Right lobe of liver (tissue), 6 donors: Measurements from ENCODE around the gene UBE2H. TPM values are rescaled to one million over a fixed set of nuclear protein-coding genes. Genes with fewer than 3 reads are reported as not detected.

Experiments used
- ATAC-seq, 4 donors: fragments of 200-7000 bp; cut with Tn5 transposase; one replicate each; pipeline ENCODE4 v1.9.1; 2020; ENCODE audit warnings: mild to moderate bottlenecking in 4 of 4, moderate library complexity in 4 of 4
- DNase-seq, 3 donors: peaks; one replicate each; pipeline ENCODE4 v3.0.0-alpha.2; 2020
- H3K27ac ChIP-seq, 3 donors: fragments of 200-600 bp; one replicate each; pipeline ENCODE4 v1.8.0; 2022
- H3K27me3 ChIP-seq, 2 donors: fragments of 200-600 bp; one replicate each; pipeline ENCODE4 v1.8.0; 2022
- H3K36me3 ChIP-seq, 4 donors: fragments of 200-600 bp; sonication (generic) in 1 of 4; one replicate each; pipeline versions ENCODE4 v1.5.1 to v1.8.0; 2017 to 2022; ENCODE audit warnings: control low read depth in 1 of 4
- H3K4me1 ChIP-seq, 4 donors: fragments of 200-600 bp; sonication (generic) in 1 of 4; one replicate each; pipeline versions ENCODE4 v1.5.1 to v1.8.0; 2017 to 2022; ENCODE audit warnings: control low read depth in 1 of 4
- H3K4me3 ChIP-seq, 3 donors: fragments of 200-600 bp; one replicate each; pipeline ENCODE4 v1.8.0; 2022
- H3K9me3 ChIP-seq, 4 donors: fragments of 200-600 bp; sonication (generic) in 1 of 4; one replicate each; pipeline versions ENCODE4 v1.5.1 to v1.8.0; 2017 to 2022; ENCODE audit warnings: control low read depth in 1 of 4
- POLR2A ChIP-seq: fragments of 450-650 bp; IDR thresholded peaks from one replicate; pipeline ENCODE4 v1.6.1; 2017; ENCODE audit warnings: antibody characterized with exemption, mild to moderate bottlenecking
- WGBS: methylation state at CpG from one replicate; pipeline ENCODE4 v1.1.6; 2018; ENCODE audit warnings: low coverage, low lambda C conversion rate; ENCODE audit not compliant: insufficient coverage; ENCODE audit errors: missing lambda C conversion rate; 5-methylcytosine and 5-hydroxymethylcytosine counted together
- intact Hi-C, 2 donors: fragments of 100-400 bp; cut with DNase I; formaldehyde crosslinking; loops; one replicate each; pipeline versions ENCODE4 v1.11.2 to v1.14.1; 2022
- total RNA-seq, 6 experiments: library from RNA; depleted of rRNA in 2 of 6; stranded (reverse); fragments of >200 nt in 2 of 6; fragmentation: NEBNext Ultra II Directional in 3 of 6; extraction: Animal tissue kit (Norgen Biotek cat#: 25700) in 3 of 6; gene quantifications; one replicate each; pipeline versions ENCODE4 v1.1.0 to v1.2.4, GENCODE V29; 2016 to 2023
- TF ChIP-seq, protein P1 (sequence below), 4 donors: fragments of 200-600 bp in 3 of 4; fragments of 450-650 bp in 1 of 4; IDR thresholded peaks; one replicate each; pipeline versions ENCODE4 v1.5.1 to v1.8.0; 2016 to 2022; ENCODE audit warnings: antibody characterized with exemption in 4 of 4, mild to moderate bottlenecking in 2 of 4
- donor health status: DM: no; HTN: yes; CAD: no.
- donor health status: DM: no; HTN: no; CAD: no.
- donor health status: DM: no; HTN: no; CAD: no.
- donor health status: DM: no; HTN: yes; CAD: no.
- donor health status: DM: no; HTN: yes; CAD: no.

The UBE2H gene
- total RNA-seq, 6 experiments from 2014 or later, result 27.4 to 47.0 (median 35.6) TPM

GRCh38 chr7:129832701-129833227 lies 120.0 kb downstream of the UBE2H start:
- no peak for ATAC-seq
- no peak for TF ChIP-seq POLR2A
- TF ChIP-seq, protein P1, sequence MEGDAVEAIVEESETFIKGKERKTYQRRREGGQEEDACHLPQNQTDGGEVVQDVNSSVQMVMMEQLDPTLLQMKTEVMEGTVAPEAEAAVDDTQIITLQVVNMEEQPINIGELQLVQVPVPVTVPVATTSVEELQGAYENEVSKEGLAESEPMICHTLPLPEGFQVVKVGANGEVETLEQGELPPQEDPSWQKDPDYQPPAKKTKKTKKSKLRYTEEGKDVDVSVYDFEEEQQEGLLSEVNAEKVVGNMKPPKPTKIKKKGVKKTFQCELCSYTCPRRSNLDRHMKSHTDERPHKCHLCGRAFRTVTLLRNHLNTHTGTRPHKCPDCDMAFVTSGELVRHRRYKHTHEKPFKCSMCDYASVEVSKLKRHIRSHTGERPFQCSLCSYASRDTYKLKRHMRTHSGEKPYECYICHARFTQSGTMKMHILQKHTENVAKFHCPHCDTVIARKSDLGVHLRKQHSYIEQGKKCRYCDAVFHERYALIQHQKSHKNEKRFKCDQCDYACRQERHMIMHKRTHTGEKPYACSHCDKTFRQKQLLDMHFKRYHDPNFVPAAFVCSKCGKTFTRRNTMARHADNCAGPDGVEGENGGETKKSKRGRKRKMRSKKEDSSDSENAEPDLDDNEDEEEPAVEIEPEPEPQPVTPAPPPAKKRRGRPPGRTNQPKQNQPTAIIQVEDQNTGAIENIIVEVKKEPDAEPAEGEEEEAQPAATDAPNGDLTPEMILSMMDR (IDR thresholded peaks at IDR 0.05), result no peak

DNA sequence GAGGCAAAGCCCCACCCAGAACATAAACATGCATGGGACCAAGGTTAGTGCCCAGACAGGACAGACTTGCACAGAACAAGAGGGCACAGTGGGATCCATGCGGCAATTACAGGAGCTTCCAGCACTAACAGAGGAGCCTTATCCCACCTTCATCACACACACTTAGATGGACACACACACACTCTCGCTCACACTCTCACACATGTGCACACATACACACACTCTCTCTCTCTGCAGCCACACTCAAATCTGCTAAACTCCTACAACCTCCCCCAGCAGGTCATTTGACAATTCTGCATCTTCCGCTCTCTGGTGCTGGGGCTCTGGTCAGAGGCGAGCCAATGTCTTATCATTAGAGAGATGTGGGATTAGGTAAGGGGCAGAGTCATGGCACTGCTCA lies 120.5 kb downstream of the UBE2H start:
- Histone ChIP-seq H3K27ac (no peak overlapping the region), H3K4me1 (peaks cover 0 to 8% (median 4%) of the 10 kb centered on the region in 4 donors), H3K4me3 (no peak overlapping the region), H3K36me3 (peaks cover 0 to 21% (median 2%) of the 10 kb centered on the region in 4 donors), H3K9me3 (no peaks in the 10 kb centered on the region), H3K27me3 (no peaks in the 10 kb centered on the region)
- WGBS, result 100% methylated on average over 1 of the region's 4 CpGs
- DNase-seq (no peak), ATAC-seq (no peak)
- intact Hi-C loops, result no loop called here
- TF ChIP-seq POLR2A, result no peak
- TF ChIP-seq, protein P1 (IDR thresholded peaks at IDR 0.05), result no peak

More at GRCh38 chr7:129832701-129833227, 120.0 kb downstream of the UBE2H start:
- no peaks in the 10 kb centered on the region for H3K9me3 ChIP-seq
- no peak overlapping the region for H3K4me3 ChIP-seq
- no peaks in the 10 kb centered on the region for H3K27me3 ChIP-seq
- H3K36me3 ChIP-seq, result peaks cover 0 to 24% (median 2%) of the 10 kb centered on the region in 4 donors
- peaks cover 0 to 8% (median 4%) of the 10 kb centered on the region in 4 donors for H3K4me1 ChIP-seq
- H3K27ac ChIP-seq, result no peak overlapping the region
- 97% methylated on average over 3 of the region's 3 CpGs for WGBS
- intact Hi-C loops, result no loop called here
- no peak for DNase-seq

DNA sequence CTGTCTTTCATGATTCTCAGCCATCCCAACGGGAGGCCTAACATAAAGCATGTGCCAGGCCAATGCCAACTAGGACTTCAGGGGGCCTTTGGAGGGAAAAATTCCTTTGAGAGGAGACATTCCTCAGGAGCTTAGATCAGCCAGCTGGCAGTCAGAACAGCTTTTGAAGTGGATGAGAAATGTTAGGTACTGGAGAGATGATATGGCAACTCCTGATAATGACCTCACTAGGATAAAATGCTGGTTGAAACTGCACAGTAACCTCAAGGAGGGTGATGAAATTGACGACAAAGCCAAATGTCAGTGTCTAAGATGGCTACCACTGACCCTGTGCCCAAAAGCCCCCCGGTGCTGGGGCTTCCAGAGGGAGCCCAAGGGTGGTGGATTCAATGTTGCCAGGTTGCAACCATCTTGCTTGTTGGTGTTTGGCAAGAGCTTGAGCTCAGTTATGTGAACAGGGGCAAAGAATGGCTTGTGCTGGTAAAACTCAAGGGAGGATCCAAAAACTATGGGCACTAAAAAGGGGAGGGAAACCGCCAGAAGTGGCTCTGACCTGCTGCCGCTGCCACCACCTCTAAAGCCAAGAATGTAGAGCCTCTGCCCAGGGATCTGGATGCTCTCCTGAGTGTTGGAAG lies 121.2 kb downstream of the UBE2H start:
- no peak overlapping the region for H3K4me3 ChIP-seq
- H3K36me3 ChIP-seq, result peaks cover 0 to 21% (median 2%) of the 10 kb centered on the region in 4 donors
- H3K27me3 ChIP-seq, result no peaks in the 10 kb centered on the region
- peaks cover 0 to 8% (median 4%) of the 10 kb centered on the region in 4 donors for H3K4me1 ChIP-seq
- TF ChIP-seq POLR2A, result no peak
- TF ChIP-seq, protein P1 (IDR thresholded peaks at IDR 0.05), result no peak
- intact Hi-C loops, result no loop called here
- H3K9me3 ChIP-seq, result no peaks in the 10 kb centered on the region
- whole genome bisulfite sequencing, result 60% methylated on average over 1 of the region's 5 CpGs
- no peak overlapping the region for H3K27ac ChIP-seq
- DNase-seq (no peak), ATAC-seq (peak in 1 of 4 donors; percentile 5)

- Histone ChIP-seq H3K9me3 (no peaks in the 10 kb centered on the region), H3K27me3 (no peaks in the 10 kb centered on the region), H3K4me3 (no peak overlapping the region), H3K36me3 (peaks cover 0 to 18% (median 2%) of the 10 kb centered on the region in 4 donors), H3K4me1 (peaks cover 0 to 10% (median 4%) of the 10 kb centered on the region in 4 donors), H3K27ac (no peak overlapping the region)
- DNase-seq (no peak), ATAC-seq (no peak)
- WGBS, result 98% methylated on average over 8 of the region's 8 CpGs
- intact Hi-C loops, result no loop called here
- no peak for TF ChIP-seq POLR2A
- TF ChIP-seq, protein P1 (IDR thresholded peaks at IDR 0.05), result no peak
Measured at GRCh38 chr7:129830949-129831348, 121.8 kb downstream of the UBE2H start.
